ENCODE results near the gene MMP25. TPM values are rescaled to one million over a fixed set of nuclear protein-coding genes. Genes with fewer than 3 reads are reported as not detected.
"Not testable (repeated sequence)": the region's sequence is repeated elsewhere in the genome, so short reads cannot be mapped to it uniquely, and the experiment has no call there.

MMP25 gene
- total RNA-seq, 1 experiment from 2014 or later = 0.11 TPM

DNA sequence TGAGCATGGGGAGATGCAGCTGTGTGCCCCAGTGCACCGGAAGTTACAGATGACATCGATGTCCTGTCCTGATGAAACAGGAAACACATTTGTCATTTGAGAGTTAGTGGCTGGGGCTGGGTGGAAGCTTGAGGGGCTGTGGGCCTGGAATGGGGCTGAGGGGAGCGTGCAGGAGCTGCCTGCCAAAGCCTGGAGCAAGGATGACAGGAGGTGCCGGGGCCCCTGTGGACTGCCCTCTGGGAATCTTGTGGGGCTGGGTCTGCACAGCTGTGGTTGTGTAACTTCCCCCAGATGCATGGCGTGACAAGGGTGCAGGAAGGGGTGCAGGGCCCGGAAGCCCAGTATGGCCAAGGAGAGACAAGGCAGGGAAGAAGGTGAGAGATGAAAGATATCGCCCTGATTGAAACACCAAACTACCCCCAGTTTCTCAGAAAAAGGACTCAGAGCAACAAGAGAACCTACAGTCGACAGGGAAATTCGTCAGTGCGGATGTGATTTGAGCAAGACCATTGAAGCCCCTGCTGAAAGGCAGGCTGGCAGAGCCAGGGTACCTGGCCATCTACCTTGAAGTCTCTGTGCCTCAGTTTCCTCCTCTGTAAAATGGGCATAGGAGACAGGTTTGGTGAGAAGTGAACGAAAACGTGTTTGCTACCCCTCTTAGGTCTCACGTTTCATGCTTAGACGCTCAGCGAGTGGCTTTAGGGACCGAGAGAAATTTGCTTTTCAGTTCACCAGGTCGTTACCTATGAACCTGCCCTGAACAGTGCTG, 8.8 kb downstream of the MMP25 start:
- DNase-seq (ENCODE audit: low read depth) = no peak

GRCh38 chr16:3055734-3056115, 9.4 kb downstream of the MMP25 start:
- not testable (repeated sequence) for DNase-seq (ENCODE audit: low read depth)

- DNase-seq (ENCODE audit: low read depth) = no peak
Measured at GRCh38 chr16:3056336-3057180, 10.2 kb downstream of the MMP25 start.

DNA sequence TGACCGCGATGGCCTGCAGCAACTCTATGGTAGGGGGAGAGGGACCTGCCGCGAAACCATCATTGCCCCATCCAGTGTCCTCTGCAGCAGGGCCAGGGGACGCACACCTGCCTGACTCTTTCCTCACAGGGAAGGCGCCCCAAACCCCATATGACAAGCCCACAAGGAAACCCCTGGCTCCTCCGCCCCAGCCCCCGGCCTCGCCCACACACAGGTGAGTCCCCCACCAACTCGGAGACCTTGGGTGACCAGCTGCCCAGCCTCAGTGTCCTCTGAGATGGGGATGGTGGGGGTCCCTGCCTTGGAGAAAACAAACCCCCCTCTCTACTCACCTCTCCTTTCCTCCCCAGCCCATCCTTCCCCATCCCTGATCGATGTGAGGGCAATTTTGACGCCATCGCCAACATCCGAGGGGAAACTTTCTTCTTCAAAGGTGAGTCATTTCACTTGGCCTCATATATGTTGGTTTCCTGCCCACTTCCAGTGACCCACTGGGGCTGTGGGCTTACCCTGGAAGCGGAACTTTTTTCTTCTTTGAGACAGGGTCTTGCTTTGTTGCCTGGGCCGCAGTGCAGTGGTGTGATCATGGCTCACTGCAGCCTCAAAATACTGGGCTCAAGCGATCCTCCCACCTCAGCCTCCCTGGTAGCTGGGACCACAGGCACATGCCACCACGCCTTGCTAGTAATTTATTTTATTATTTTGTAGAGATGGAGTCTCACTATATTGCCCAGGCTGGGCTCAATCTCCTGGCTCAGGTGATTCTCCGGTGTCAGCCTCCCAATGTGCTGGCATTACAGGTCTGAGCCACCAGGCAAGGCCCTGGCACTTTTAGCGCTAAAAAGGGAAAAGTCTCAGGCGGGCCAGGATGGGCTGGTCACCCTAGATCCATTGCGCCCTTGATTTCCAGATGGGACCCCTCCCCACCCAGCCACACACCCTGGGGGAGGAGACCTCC, 11.1 kb downstream of the MMP25 start:
- DNase-seq (ENCODE audit: low read depth) = no peak

GRCh38 chr16:3058139-3059030, 12.0 kb downstream of the MMP25 start:
- peak; percentile 21 for DNase-seq (ENCODE audit: low read depth)

- peak; percentile 79 for DNase-seq (ENCODE audit: low read depth)
Measured at GRCh38 chr16:3059041-3059722, 12.8 kb downstream of the MMP25 start.

- no peak for DNase-seq (ENCODE audit: low read depth)
Measured at GRCh38 chr16:3059723-3060242, 13.4 kb downstream of the MMP25 start.

GRCh38 chr16:3060339-3061127, 14.2 kb downstream of the MMP25 start:
- peak; percentile 55 for DNase-seq (ENCODE audit: low read depth)

- DNase-seq (ENCODE audit: low read depth) = no peak
Measured at GRCh38 chr16:3062553-3062952, 16.2 kb downstream of the MMP25 start.

DNA sequence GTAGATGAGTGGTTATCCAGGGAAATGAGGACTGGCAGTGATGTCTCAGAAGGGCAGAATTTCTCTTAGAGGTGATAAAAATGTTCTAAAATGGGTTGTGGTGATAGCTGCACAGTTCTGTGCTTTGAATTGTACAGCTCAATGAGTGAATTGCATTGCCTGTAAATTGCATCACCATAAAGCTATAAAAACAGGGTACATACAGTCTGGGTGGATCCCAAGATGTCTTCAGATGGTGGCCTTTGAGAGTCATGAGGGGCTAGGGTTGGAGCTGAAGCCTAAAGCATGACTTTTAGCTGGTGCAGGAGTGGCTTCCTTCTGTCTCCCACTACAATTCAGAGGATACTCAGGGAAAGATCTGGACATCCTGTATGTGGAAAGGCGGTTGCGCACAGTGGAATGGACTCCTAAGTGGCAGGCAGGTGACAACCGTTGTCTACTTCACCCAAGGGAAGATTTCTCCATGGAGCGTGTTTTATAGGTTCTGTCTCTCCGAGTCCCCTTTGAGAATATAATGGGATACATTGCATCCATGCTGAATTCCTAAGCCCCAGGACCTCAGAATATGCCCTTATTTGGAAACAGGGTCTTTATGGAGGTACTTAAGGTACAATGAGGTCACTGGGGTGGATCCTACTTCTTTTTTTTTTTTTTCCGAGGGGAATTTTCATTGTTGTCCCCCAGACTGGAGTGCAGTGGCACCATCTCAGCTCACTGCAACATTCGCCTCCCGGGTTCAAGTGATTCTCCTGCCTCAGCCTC, 17.4 kb downstream of the MMP25 start:
- DNase-seq (ENCODE audit: low read depth) = no peak

DNA sequence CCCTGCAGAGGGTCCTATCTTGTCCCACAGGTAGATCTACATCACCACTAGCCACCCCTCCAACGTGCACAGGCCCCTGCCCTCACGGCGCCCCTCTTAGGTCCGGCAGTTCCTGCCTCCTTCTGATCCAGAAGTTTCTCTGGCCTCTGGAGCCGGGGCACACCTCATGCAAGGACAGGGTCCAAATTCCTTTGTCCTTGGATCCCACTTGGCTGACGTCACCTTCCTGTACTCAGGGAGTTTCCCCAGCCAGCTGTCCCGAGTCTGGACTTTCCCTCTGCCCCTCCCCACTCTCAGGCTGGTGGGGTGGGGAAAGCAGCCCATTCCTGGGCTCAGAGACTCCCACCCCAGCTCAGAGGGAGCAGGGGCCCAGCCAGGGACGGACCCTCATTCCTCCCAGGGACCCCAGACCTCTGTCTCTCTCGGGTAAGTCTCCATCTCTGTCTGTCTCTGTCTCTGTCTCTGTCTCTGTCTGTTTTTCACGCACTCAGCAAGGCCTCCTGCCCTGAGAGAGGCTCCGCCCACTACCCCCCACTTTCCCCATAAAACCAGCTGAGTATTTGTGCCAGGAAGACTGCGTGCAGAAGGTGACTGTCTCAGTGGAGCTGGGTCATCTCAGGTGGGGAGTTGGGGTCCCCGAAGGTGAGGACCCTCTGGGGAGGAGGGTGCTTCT, 18.8 kb downstream of the MMP25 start, which contains the start of gene IL32:
IL32 (plus strand) TSS at position 572 of the 673 bp plus-strand sequence. CDS start 172 bp downstream, outside the sequence.
- peak; percentile 67 for DNase-seq (ENCODE audit: low read depth)

DNA sequence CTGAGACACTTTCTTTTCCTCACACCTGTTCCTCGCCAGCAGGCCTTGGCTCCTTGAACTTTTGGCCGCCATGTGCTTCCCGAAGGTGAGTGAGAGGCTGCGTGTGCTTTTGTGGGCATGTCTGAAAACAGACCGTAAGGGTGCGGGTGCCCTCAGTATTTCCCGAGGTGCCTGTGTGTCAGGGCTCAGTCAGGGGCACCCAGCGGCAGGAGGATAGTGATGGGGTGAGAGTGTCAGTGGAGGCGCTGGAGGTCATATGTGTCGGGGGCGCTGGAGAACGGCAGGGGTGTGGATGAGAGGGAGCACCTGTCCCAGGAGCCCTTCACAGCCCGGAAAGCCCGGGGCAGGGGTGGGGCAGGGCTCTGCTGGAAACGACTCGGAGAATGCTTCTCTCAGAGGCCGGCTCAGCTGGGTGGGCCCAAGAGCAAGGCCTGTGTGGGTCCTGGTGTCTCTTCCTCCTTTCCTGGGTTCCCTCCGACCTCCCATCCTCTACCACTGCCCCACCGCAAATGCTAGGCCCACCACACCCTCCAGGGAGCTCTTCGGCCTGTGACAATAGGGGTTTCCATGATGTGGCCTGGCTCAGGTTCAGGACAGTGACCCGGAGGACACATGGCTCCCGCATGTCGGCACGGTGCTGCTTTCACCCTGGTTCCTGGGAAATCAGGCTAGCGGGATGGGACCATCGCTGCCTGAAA, 19.5 kb downstream of the MMP25 start:
- no peak for DNase-seq (ENCODE audit: low read depth)

GRCh38 chr16:3066440-3066748, 20.0 kb downstream of the MMP25 start:
- no peak for DNase-seq (ENCODE audit: low read depth)

DNA sequence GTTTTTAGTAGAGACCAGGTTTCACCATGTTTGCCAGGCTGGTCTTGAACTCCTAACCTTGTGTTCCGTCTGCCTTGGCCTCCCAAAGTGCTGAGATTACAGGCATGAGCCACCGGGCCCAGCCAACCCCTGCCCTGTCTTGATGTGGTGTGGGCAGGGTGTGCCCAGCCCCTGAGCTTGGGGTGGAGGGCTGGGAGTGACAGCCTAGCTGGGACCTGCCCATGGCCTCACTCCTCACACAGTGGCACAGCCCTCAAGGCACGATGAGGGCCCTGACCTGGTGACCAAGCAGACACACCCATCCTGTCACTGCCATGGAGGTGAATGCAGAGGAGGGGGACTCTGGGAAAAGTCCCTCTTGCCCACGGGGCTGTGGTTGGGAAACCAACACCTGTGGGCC, 22.1 kb downstream of the MMP25 start:
- no peak for DNase-seq (ENCODE audit: low read depth)

DNA sequence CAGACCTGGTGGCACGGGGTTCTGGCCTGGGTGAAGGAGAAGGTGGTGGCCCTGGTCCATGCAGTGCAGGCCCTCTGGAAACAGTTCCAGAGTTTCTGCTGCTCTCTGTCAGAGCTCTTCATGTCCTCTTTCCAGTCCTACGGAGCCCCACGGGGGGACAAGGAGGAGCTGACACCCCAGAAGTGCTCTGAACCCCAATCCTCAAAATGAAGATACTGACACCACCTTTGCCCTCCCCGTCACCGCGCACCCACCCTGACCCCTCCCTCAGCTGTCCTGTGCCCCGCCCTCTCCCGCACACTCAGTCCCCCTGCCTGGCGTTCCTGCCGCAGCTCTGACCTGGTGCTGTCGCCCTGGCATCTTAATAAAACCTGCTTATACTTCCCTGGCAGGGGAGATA, 22.8 kb downstream of the MMP25 start:
- DNase-seq (ENCODE audit: low read depth) = not testable (repeated sequence)

DNA sequence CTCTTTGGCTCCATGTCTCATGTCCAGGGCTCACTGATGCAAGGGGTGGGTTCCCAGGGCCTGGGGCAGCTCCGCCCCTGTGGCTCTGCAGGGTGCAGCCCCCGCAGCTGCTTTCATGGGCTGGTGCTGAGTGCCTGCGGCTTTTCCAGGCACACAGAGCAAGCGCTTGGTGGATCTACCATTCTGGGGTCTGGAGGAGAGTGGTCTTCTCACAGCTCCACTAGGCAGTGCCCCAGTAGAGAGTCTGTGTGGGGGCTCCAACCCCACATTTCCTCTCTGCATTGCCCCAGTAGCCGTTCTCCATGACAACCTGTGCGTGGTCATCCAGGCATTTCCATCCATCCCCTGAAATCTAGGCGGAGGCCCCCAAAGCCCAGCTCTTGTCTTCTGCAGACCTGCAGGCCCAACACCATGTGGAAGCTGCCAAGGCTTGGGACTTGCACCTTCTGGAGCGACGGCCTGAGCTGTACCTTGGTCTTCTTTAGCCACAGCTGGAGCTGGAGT, 24.3 kb downstream of the MMP25 start:
- no peak for DNase-seq (ENCODE audit: low read depth)

- DNase-seq (ENCODE audit: low read depth) = no peak
Measured at GRCh38 chr16:3071655-3072054, 25.3 kb downstream of the MMP25 start.

Data from LHCN-M2 (cell line).